ENCODE measurements around the gene AFAP1L2. TPM values are rescaled to one million over a fixed set of nuclear protein-coding genes. Genes with fewer than 3 reads are reported as not detected.

Gene AFAP1L2
- total RNA-seq, 6 experiments from 2014 or later = 0.07 to 0.09 TPM; not detected in 4

DNA sequence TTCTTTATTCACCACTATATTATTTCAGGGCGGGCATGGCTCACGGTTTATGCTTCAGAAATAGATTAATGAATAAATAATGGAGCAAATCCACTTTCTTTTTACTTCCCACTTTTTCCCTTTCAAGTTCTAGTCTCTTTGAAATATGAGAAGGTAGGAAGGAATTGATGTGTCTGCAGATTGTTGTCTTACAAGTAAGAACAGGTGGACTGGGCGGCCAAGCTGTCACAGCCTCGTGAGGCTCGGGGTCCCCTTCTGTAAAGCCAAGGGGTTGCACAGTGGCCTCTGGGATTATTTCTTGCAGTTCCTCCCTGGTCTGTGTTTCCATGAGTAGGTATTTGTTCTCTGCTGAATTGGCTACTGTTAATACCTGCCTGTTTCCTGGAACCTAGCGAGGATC is 154.1 kb downstream of the AFAP1L2 start:
- no peaks in the 10 kb centered on the region for H3K36me3 Mint-ChIP-seq (ENCODE audit: low read depth)
- H3K27me3 Mint-ChIP-seq (ENCODE audit: insufficient read depth) = peaks cover 18% of the 10 kb centered on the region
- H3K9me3 Mint-ChIP-seq = peaks cover 8% of the 10 kb centered on the region
- DNase-seq = no peak
- TF ChIP-seq CTCF (IDR thresholded peaks at IDR 0.05) = no peak
- H3K4me1 Mint-ChIP-seq (ENCODE audit: low read depth) = peaks cover 6% of the 10 kb centered on the region; the same call in 1 of the 2 replicates
- H3K4me3 Mint-ChIP-seq = no peak overlapping the region
- H3K27ac Mint-ChIP-seq = no peak overlapping the region

DNA sequence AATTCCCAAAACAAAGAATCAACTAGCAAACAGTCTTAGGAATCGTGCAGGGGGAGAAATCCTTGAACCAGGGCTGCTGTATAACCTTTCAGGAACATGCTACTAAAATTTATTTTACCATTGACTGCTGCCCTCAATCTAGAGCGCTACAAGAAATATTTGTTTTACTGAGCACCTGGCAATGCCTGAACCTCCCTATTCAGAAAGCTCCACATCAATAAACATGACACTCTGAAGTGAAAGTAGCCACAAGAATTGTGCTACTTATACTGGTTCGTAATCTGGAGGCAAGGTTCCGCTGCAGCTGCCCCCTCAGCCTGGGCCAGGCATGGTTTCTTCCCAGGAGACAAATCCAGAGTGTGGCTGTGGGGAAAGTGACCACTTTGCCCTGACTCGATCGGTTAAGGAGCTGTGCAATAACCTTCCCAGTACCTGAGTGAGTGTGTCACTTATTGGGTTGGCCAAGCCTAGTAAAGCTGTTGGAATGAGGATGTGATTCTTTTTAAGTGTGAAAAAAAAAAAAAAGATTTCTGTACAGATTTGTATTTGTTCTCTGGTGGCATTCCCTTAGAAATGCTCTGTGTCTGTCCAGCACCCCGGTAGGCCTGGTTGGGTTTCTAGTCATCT is 157.5 kb downstream of the AFAP1L2 start:
- H3K27ac Mint-ChIP-seq = no peak overlapping the region
- H3K9me3 Mint-ChIP-seq = no peaks in the 10 kb centered on the region
- H3K27me3 Mint-ChIP-seq (ENCODE audit: insufficient read depth) = peaks cover 38% of the 10 kb centered on the region
- no peak for DNase-seq
- no peak overlapping the region for H3K4me3 Mint-ChIP-seq
- TF ChIP-seq CTCF (IDR thresholded peaks at IDR 0.05) = no peak
- H3K36me3 Mint-ChIP-seq (ENCODE audit: low read depth) = no peaks in the 10 kb centered on the region
- H3K4me1 Mint-ChIP-seq (ENCODE audit: low read depth) = peaks cover 7% of the 10 kb centered on the region; the same call in 1 of the 2 replicates

GRCh38 chr10:114245121-114245791 is 159.0 kb downstream of the AFAP1L2 start:
- TF ChIP-seq CTCF (IDR thresholded peaks at IDR 0.05) = no peak
- no peaks in the 10 kb centered on the region for H3K36me3 Mint-ChIP-seq (ENCODE audit: low read depth)
- DNase-seq = peak; percentile 14
- no peaks in the 10 kb centered on the region for H3K9me3 Mint-ChIP-seq
- peaks cover 7% of the 10 kb centered on the region; the same call in 1 of the 2 replicates for H3K4me1 Mint-ChIP-seq (ENCODE audit: low read depth)
- peaks cover 47% of the 10 kb centered on the region for H3K27me3 Mint-ChIP-seq (ENCODE audit: insufficient read depth)
- no peak overlapping the region for H3K27ac Mint-ChIP-seq
- no peak overlapping the region for H3K4me3 Mint-ChIP-seq

Other genes starting within 250 kb of the AFAP1L2 start
- 10 to 100 TPM; 10.9 to 14.7 (median 12.6) TPM for gene CCDC186, start 230.3 kb downstream of the AFAP1L2 start, total RNA-seq (2021; fragmentation: NEBNext Ultra II Directional; extraction: Animal tissue kit (Norgen Biotek cat#: 25700))
- not detected for gene TDRD1, start 225.1 kb downstream of the AFAP1L2 start, total RNA-seq (2021; fragmentation: NEBNext Ultra II Directional; extraction: Animal tissue kit (Norgen Biotek cat#: 25700))
- under 1 TPM in 1 of 6 experiments, not detected in 5; 0.07 TPM for gene VWA2, start 165.2 kb downstream of the AFAP1L2 start, total RNA-seq (2021; fragmentation: NEBNext Ultra II Directional; extraction: Animal tissue kit (Norgen Biotek cat#: 25700))

All from HFFc6 (cell line).